Measurements from ENCODE around the gene BICD1.
A peak's percentile ranks its signal among the peaks of the same experiment; 100 is the strongest.
"Not testable (repeated sequence)": the region's sequence is repeated elsewhere in the genome, so short reads cannot be mapped to it uniquely, and the experiment has no call there.

Gene BICD1
- long read RNA-seq, donor 1, partial matches to known transcripts: 0 of 3 reads
- long read RNA-seq, donor 1, other reads (novel, unspliced or antisense): 0 of 3 reads
- long read RNA-seq, donor 2, partial matches to known transcripts: 0 of 1 reads
- long read RNA-seq, donor 2, other reads (novel, unspliced or antisense): 0 of 1 reads
- long read RNA-seq, donor 3, partial matches to known transcripts: 0 of 5 reads
- long read RNA-seq, donor 3, other reads (novel, unspliced or antisense): 0 of 5 reads
- long read RNA-seq, donor 4, partial matches to known transcripts: 0 of 3 reads
- long read RNA-seq, donor 4, other reads (novel, unspliced or antisense): 0 of 3 reads
- long read RNA-seq, donor 5, partial matches to known transcripts: 0 of 4 reads
- long read RNA-seq, donor 5, other reads (novel, unspliced or antisense): 0 of 4 reads
- long read RNA-seq, donor 6, transcript BICD1-207 (1 exons, 1,962 nt): major isoform, 6 of 6 reads
- long read RNA-seq, donor 6, partial matches to known transcripts: 0 of 6 reads
- long read RNA-seq, donor 6, other reads (novel, unspliced or antisense): 0 of 6 reads
- long read RNA-seq, donor 7, partial matches to known transcripts: 0 of 6 reads
- long read RNA-seq, donor 7, other reads (novel, unspliced or antisense): 0 of 6 reads
- long read RNA-seq, donor 8, full-length matches to known transcripts: 1 of 1 reads
- long read RNA-seq, donor 8, partial matches to known transcripts: 0 of 1 reads
- long read RNA-seq, donor 8, other reads (novel, unspliced or antisense): 0 of 1 reads

DNA sequence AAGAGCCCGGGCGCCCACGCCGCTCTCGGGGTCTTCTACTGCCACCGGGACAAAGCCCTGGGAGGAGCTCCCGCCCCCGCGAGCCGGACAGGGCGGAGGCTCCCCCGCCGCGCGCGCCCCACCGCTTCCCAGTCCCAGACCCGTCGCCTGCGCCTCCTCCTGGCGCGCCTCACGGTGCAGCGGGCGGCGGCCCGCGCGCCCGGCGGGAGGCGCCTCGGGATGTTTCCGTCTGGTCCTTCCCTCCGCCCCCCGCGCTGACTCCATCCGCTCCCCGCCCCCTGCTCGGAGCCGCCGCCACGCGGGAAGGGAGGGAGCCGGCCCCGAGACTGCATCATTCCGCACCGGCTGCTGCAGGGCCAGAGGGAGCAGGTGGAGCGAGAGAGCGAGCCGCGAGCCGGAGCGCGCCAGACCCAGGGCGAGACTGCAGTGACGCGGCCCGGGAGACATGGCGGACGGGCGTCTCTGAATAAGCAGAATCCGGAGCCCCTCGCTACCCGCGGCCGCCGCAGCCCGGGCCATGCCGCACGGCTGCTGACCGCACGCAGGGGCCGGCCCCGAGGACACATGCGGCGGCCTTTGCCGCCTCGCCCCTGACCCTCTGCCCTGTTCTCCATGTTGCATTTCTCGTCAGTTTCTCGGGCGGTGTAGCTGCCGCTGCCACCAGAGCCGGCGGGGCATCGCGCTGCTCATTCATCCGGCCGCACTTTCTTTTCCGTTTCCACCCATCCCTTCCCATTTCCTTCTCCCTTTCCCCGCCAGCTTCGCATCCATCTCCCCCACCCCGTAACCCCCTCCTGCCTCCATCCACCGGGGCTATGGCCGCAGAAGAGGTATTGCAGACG is at the start of gene BICD1:
Gene BICD1 (plus strand): TSS at position 331 of the 842 bp plus-strand sequence. CDS start 485 bp downstream, at position 816.
- peak; percentile 94 for DNase-seq

DNA sequence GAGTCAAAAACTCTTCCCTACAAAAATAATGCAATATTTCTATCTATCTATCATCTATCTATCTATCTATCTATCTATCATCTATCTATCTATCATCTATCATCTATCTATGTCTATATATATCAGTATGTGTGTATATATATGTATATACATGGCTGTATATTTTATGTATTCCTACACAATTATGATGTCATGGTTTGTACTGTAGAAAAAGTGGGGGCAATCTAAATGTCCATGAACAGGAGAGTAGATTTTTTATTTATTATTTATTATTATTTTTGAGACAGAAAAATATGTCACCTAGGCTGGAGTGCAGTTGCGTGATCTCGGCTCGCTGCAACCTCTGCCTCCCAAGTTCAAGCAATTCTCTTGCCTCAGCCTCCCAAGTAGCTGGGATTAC is 45.6 kb upstream of the BICD1 start:
- no peak for DNase-seq

DNA sequence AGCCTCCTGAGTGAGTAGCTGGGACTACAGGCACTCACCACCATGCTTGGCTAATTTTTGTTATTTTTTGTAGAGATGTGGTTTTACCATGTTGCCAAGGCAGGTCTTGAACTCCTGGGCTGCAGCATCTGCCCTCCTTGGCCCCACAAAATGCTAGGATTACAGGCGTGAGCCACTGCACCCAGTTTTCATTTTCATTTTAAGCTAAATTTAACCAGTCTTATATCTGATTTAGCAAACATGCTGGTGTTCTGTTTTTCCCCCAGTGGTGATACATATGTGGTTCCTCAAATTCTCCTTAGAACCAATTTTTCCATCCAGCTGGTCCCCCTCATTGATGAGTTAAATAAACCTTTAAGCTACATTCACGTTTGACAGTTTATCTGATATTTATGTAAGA is 43.8 kb upstream of the BICD1 start:
- DNase-seq: no peak

DNA sequence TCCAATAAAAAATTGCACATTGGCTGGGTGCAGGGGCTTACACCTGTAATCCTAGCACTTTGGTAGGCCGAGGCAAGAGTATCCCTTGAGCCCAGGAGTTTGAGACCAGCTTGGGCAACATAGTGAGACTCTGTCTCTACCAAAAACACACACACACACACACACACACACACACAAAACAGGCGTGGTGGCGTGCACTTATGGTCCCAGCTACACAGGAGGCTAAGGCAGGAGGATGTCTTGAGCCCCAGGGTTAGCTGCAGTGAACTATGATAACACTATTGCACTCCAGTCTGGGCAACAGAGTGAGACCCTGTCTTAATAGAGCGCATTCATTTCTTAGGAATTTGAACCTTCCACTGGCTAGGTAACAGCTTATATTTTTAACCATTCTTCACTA is 42.9 kb upstream of the BICD1 start:
- no peak for DNase-seq

DNA sequence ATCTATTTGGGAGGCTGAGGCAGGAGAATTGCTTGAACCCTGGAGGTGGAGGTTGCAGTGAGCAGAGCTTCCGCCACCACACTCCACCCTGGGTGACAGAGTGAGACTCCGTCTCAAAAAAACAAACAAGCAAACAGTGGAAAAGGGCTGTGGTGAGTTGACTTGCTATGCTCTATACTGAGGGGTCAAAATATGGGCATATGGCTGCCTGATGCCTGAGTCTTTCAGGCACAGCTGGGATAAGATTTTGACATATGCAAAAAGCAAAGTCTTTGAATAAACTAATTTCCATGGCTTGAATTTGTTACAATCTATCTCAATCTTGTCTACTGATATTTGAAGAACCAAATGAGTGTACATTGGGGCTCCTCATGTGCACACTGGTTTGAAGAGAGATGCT is 40.4 kb upstream of the BICD1 start:
- no peak for DNase-seq

DNA sequence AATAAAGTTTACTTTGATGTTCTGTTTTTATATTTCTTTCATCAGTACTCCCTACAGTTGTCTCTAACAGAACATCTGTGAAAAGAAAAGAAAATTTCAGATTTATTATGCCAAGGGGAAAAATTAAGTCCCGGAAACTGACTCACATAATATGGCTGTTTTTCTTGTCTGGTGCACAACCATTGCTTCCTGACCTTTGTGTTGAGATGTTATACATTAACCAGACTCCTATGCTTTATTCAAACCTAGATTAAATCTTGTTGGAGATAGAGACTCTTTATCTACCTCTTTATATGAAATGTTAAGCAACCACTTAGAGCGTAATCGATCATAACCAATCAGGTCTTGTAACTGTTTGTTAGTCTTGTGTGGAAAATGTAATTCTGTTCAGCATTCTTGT is 37.6 kb upstream of the BICD1 start:
- DNase-seq: peak; percentile 17

DNA sequence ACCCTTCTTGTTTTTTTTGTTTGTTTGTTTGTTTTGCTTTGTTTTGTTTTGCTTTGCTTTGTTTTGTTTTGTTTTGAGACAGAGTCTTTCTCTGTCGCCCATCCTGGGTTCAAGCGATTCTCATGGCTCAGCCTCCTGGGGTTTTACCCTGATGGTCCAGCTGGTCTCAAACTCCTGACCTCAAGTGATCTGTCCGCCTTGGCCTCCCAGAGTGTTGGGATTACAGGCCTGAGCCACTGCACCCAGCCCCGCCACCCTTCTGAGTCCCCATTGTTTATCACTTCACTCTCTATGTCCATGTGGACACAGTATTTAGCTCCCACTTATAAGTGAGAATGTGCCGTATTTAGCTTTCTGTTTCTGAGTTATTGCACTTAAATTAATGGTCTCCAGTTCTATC is 36.9 kb upstream of the BICD1 start:
- no peak for DNase-seq

DNA sequence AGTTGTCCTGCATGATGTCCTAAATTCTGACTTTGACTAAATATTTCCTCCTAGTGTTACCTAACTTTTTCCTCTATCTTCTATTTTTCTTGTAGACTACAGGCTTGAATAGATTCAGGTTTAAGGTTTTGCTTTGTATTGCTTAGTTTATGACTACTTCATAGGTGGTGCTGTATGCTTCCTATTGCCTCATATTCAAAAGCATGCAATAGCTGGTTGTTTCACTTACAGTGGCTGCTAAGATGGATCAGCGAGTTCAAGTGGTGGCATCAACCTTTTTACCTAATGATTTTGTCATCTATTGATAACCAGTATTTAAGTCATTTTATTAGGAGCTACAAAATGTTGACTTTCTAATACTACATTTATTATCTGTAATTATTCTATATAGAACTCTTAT is 36.3 kb upstream of the BICD1 start:
- no peak for DNase-seq

DNA sequence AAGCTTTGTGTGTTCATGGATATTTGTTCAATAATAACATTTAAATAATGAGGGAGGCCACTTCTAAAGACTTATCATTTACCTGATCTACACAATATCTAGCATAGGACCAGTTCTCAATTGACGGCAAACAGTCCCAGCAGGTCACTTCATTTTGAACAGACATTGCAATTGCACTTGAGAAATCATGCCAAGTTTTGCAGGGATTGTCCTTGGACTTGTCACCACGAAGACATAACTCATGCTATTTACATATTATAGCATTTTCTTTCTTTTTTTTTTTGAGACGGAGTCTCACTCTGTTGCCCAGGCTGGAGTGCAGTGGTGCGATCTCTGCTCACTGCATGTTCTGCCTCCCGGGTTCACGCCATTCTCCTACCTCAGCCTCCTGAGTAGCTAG is 34.5 kb upstream of the BICD1 start:
- no peak for DNase-seq

DNA sequence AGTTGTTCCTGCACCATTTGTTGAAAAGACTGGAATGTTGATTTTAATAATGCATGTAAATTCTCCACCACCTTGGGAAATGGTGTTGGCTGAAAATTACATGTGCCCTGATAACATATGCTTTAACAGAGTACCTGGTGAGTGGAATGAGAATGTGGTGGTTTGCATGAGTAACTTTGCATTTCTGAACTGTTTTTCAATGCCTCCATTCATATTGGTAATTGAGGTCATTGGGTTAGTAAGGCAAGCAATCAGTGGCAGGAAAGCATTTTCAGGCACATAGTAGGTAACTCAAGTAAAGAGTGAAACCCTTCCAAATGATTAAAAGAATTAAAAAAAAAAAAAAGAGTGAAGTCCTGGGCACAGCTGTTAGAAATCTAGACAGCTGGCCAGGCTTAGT is 32.2 kb upstream of the BICD1 start:
- no peak for DNase-seq

DNA sequence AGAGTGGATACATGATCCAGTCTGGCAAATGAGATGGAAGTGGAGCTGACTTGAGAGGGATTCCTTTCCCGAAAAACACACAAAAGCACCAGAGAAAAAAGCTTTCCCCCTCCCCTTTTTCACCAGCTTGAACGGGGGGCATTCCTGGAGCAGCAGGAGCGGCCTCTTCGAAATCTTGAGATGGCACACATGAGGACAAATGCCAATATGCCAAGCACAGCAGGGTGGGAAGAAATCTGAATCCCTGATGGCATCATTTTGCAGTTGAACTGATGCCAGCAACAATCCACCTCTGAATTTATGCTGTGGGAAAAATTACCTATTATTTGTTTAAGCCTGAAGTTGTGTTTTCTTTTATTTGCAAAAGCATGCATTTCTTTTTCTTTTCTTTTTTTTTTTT is 29.7 kb upstream of the BICD1 start:
- no peak for DNase-seq

DNA sequence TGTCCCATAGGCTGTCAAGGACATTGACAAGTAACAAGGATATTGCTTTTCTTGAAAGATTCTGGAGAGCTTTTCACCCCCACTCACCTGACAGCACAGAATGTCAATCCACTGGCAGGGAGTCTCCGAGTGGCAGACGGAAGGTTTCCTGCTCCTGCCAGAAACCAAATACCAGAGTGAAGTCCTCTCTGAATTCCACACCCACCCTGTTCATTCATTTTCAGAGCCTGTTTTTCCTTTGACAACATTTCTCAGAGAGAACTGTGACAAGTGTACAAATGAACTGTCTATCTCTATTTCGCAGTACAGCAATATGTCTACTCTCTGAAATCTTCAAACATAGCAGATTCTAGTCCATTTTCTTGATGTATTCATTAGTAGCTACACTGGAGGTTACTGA is 26.2 kb upstream of the BICD1 start:
- no peak for DNase-seq

DNA sequence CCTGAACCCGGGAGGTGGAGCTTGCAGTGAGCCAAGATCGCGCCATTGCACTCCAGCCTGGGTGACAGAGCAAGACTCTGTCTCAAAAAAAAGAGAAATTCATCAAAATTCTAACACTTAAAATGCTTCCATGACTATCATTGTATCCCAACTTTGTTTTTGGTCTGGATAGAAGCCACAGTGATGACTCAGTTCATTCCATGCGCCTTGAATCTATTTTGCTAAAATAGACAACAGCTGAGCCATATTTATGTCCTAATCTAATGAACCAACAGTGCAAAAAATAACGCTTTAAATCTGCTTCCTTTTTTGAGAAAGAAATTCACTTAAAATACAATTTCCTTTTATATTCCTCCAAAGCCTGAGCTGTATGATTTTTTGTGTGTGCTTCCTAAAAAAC is 23.2 kb upstream of the BICD1 start:
- no peak for DNase-seq

DNA sequence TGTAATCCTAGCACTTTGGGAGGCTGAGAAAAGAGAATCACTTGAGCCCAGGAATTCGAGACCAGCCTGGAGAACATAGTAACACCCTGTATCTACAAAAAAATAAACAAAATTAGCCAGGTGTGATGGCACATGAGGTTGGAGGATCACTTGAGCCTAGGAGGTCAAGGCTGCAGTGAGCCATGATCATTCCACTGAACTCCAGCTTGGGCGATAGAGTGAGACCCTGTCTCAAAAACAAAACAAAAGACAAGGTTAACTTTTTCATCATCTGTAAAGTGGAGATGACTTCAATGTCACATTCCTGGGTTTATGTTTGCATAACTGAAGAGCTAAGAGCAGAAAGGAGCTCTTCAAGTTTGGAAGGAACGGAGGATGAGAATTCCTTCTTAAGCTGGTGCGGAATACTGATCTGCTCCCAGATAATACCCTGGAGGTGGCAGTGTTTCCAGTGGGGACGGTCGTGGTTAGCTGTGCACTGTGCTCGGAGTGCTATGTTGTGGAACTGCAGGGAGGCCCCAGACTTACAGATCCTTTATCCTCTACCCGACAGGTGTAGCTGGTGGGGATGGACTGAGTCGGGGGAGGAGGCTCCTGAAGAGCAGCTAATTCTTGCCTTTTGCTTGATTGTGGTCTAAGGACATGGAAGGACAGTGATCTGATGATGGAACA is 22.5 kb upstream of the BICD1 start:
- DNase-seq: no peak

DNA sequence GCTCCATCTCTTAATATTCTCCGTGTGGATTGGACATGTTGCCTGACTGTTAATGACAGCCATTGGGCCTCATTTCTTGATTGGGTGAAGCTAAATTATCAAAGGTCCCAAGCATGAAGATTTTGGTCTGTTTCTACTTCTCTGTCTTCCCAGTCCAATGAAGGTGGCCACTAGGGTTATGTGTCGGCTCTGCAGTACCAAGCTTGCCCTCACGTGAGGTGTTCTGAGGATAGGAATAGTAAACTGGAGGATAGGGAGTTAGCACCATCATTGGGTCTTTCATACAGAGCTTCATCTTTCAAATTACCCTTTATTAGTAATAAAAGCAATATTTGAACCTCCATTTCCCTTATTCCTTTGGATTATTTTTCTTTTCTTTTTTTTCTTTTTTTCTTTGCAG is 21.9 kb upstream of the BICD1 start:
- DNase-seq: no peak

DNA sequence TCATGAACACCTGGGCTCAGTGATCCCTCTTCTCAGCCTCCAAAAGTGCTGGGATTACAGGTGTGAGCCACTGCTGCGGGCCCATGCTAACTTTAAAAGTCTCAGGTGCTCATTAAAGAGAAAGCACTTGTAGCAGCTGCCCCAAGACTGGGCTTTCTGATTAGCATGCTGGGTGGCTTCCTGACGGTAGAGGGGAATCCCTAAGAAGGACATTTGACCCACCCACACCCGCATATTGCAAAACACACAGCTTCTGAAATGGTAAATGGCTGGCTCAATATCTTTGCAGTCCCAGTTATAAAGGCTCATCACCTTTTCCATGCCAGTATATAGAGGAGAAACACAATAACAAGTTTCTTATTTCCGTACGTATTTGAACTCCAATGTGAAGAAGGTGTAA is 19.3 kb upstream of the BICD1 start:
- no peak for DNase-seq

DNA sequence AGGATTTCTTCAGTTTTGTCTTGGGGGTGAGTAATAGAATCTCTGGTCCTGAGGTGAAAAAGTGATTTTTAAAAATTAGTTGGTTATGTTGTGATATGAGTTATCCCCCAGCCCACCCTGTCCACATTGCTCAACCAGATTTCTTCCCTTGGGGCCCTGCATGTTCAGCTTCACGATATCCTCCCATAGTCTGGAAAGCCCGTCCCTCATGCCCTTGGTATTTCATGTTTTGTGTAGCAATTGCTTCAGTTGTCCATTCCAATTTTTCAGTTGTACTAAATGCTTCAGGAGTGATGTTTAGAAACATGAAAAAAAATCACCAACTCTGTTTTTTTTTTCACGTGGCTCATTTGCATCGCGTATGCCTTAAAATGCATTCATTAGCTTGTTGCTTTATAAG is 17.5 kb upstream of the BICD1 start:
- no peak for DNase-seq

DNA sequence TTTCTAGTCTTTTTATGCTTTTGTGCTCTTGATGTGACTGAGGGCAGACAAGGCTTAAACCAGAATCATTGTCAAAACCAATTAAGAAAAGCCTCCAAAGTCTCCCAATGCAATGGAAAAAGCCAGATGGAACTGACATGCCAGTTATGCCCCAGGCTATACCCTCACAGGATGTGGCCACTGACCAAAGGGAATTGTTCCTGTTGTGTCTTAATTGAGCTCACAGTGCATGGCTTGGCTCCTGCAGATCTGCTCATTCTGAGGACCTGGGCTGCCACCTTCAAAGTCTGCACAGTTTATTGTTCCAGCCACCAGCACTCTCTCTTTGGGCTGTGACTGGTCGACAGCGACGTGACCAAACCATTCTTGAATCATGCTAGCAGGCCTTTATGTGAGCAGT is 17.1 kb upstream of the BICD1 start:
- no peak for DNase-seq

DNA sequence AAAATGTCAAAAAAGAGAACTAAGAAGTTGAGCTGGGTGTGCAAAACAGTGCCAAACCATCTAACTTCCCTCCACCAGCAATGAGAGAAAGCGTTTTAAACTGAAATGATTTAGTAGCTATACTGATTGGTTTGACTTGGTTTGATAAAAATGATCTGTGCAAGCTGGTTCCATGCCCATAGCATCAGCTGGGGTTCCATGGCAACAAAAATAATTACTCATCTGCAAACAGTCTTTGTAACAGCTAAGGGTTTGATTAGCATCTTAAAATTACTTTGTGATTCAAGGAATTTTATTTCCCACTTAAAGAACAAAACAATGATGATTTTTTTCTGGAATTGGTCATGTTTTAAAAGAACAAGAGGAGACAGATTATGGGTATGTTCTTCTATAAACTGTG is 15.0 kb upstream of the BICD1 start:
- DNase-seq: no peak

DNA sequence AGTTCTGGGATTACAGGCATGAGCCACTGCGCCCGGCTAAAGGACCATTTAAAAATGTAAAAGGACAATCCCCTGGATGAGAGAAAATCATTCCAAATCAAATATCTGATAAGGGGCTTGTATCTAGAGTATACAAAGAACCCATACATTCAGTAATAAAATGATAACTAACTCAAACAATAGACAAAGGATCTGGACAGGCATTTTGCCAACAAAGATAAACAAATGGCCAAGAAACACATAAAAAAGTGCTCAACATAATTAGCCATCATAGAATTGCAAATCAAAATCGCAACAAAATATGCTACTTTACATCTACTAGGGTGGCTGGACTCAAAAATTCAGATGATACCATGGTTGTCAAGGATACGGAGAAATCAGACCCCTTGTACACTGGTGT is 8.5 kb upstream of the BICD1 start:
- no peak for DNase-seq

DNA sequence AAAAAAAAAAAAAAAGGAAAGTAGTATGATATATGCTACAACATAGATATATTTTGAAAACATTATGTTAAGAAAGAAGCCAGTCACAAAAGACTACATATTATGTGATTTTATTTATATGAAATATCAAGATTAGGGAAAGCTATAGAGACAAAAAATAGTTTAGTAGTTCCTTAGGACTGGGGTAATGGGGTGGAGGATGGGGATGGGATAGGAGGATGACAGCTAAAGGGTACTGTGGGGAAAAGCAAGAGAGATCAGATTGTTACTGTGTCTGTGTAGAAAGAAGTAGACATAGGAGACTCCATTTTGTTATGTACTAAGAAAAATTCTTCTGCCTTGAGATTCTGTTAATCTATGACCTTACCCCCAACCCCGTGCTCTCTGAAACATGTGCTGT is 7.4 kb upstream of the BICD1 start:
- not testable (repeated sequence) for DNase-seq

DNA sequence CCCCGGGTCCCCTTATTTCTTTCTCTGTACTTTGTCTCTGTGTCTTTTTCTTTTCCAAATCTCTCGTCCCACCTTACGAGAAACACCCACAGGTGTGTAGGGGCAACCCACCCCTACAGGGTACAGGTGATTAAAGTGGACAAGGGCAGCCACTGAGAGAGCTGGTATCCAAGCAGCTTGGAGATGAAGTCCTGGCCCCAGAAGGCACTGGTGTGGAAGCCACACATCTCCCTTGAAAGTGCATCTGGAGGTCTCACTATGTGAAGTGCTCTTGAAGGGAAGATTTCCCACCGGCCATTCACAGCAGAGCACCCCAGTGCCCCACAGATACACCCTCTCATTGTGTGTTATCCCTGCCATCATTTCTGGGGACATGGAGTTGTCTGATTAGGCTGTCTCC is 6.3 kb upstream of the BICD1 start:
- DNase-seq: no peak
